BLaER1 treated with 17β-estradiol and CSF1 and Interleukin-3, amounts not matched to agents 10 nM and 100 nM (cell line): ENCODE data around the gene RYR1.

Experiments
- H3K27ac ChIP-seq, 11 experiments: shearing (Covaris generic); formaldehyde crosslinking; 2 replicates each; pipeline ENCODE4 v1.8.1; 2022
- H3K27me3 ChIP-seq, 11 experiments: shearing (Covaris generic); formaldehyde crosslinking; 2 replicates each; pipeline ENCODE4 v1.8.1; 2022
- H3K36me3 ChIP-seq, 11 experiments: shearing (Covaris generic); formaldehyde crosslinking; 2 replicates each; pipeline ENCODE4 v1.8.1; 2022
- H3K4me1 ChIP-seq, 10 experiments: shearing (Covaris generic); formaldehyde crosslinking; 2 replicates each; pipeline ENCODE4 v1.8.1; 2022
- H3K4me2 ChIP-seq, 11 experiments: shearing (Covaris generic); formaldehyde crosslinking; 2 replicates each; pipeline ENCODE4 v1.8.1; 2022
- H3K4me3 ChIP-seq, 10 experiments: shearing (Covaris generic); formaldehyde crosslinking; 2 replicates each; pipeline ENCODE4 v1.8.1; 2022
- H3K9ac ChIP-seq, 11 experiments: shearing (Covaris generic); formaldehyde crosslinking; 2 replicates each; pipeline ENCODE4 v1.8.1; 2022
- H3K9me3 ChIP-seq, 11 experiments: shearing (Covaris generic); formaldehyde crosslinking; replicated peaks in 1 of 11; 2 replicates each; pipeline ENCODE4 v1.8.1; 2022
- H4K20me1 ChIP-seq, 11 experiments: shearing (Covaris generic); formaldehyde crosslinking; 2 replicates each; pipeline ENCODE4 v1.8.1; 2022
- Cebpa-rat ChIP-seq, 11 experiments: shearing (Covaris generic); IDR thresholded peaks; 2 replicates each; pipeline ENCODE4 v1.8.1; 2022

The RYR1 gene

DNA sequence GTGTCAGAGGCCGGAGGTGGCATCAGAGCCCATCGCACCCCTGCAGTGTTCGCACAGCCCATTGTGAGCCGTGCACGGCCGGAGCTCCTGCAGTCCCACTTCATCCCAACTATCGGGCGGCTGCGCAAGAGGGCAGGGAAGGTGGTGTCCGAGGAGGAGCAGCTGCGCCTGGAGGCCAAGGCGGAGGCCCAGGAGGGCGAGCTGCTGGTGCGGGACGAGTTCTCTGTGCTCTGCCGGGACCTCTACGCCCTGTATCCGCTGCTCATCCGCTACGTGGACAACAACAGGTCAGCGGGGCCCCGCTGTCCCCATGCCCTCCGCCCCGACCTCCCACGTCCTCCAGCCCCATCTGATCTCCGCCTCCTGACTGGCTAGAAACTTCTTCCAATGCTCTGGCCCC is 85.7 kb downstream of the RYR1 start:
- no peak for TF ChIP-seq Cebpa-rat (IDR thresholded peaks at IDR 0.05)
- no peak overlapping the region for H3K9ac ChIP-seq
- H3K27ac ChIP-seq = no peak overlapping the region
- H3K4me3 ChIP-seq = no peak overlapping the region
- no peaks in the 10 kb centered on the region; a peak in 1 of 22 replicates for H4K20me1 ChIP-seq
- no peaks in the 10 kb centered on the region for H3K27me3 ChIP-seq
- no peaks in the 10 kb centered on the region for H3K9me3 ChIP-seq
- no peaks in the 10 kb centered on the region for H3K36me3 ChIP-seq
- H3K4me2 ChIP-seq = no peak overlapping the region
- peaks cover 0 to 6% (median 0%) of the 10 kb centered on the region in 10 experiments; a peak in 2 of 20 replicates for H3K4me1 ChIP-seq

DNA sequence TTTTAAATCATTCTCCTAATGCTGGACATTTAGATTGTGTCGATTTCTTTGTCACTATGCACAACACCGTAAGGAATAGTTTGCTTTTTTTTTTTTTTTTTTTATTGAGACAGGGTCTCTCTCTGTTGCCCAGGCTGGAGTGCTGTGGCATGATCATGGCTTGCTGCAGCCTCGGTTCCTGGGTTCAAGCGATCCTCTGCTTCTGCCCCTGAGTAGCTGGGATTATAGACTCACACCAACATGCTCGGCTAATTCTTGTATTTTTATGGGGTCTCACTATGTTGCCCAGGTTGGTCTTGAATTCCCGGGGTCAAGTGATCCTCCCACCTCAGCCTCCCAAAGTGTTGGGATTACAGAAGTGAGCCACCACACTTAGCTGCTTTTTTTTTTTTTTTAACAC is 86.5 kb downstream of the RYR1 start:
- H3K9me3 ChIP-seq = no peaks in the 10 kb centered on the region
- TF ChIP-seq Cebpa-rat (IDR thresholded peaks at IDR 0.05) = no peak
- H3K4me2 ChIP-seq = no peak overlapping the region
- no peaks in the 10 kb centered on the region; a peak in 1 of 22 replicates for H4K20me1 ChIP-seq
- no peaks in the 10 kb centered on the region for H3K36me3 ChIP-seq
- H3K27me3 ChIP-seq = no peaks in the 10 kb centered on the region
- H3K4me3 ChIP-seq = no peak overlapping the region
- H3K4me1 ChIP-seq = peaks cover 0 to 6% (median 0%) of the 10 kb centered on the region in 10 experiments; a peak in 2 of 20 replicates
- no peak overlapping the region for H3K27ac ChIP-seq
- H3K9ac ChIP-seq = no peak overlapping the region

DNA sequence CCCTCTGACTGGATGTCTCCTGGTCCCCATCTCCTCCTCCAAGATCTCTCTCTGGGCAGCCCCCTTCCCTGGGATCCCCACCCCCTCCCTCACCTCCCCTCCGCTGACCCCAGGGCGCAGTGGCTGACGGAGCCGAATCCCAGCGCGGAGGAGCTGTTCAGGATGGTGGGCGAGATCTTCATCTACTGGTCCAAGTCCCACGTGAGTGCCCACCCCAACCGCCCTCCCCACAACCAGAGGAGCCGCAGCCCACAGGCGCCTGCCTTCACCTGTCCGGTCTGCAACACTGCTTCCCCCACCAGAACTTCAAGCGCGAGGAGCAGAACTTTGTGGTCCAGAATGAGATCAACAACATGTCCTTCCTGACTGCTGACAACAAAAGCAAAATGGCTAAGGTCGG is 89.4 kb downstream of the RYR1 start:
- Histone ChIP-seq H3K4me1 (peaks cover 0 to 8% (median 0%) of the 10 kb centered on the region in 10 experiments; a peak in 3 of 20 replicates), H4K20me1 (no peaks in the 10 kb centered on the region; a peak in 1 of 22 replicates), H3K36me3 (no peaks in the 10 kb centered on the region), H3K4me3 (no peak overlapping the region), H3K27ac (no peak overlapping the region), H3K9me3 (no peaks in the 10 kb centered on the region), H3K4me2 (no peak overlapping the region), H3K27me3 (no peaks in the 10 kb centered on the region), H3K9ac (no peak overlapping the region)
- TF ChIP-seq Cebpa-rat (IDR thresholded peaks at IDR 0.05) = no peak

DNA sequence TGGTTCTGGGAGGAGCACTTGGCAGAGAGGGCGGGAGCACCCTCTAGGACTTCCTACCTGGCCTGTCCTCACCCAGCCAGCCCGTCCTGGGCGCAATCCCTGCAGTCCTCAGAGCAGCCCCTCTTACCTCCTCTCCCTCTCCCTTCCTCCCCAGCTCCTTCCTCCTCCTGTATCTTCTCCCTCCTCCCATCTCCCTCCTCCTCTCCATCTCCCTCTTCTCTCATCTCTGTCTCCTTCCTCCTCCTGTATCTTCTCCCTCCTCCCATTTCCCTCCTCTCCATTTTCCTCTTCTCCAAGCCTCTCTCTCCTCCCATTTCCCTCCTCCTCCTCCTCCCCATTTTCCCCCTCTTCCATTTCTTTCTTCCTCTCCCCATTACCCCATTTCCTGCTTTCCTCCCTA is 89.8 kb downstream of the RYR1 start:
- no peaks in the 10 kb centered on the region for H3K36me3 ChIP-seq

DNA sequence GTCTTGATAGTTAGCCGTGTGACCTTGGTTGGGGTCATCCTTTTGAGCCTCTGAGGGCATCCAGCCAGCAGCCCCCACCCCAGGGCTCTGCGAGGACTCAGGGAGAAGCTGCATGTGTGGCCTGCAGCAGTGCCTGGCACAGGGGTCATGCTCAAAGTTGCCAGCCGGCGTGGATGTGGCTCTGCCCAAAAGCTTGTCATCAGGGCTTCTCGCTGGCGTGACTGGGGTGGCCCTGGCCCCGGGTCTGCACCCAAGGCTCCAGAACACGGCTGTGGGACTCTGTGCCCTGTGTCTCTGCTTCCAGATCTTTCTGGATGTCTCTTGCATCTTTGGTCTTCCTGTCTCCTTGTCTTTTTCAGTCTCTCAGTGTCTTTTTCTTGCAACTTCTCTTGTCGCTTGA is 90.9 kb downstream of the RYR1 start:
- Histone ChIP-seq H3K9me3 (no peaks in the 10 kb centered on the region), H4K20me1 (no peaks in the 10 kb centered on the region; a peak in 1 of 22 replicates), H3K9ac (no peak overlapping the region), H3K4me2 (no peak overlapping the region), H3K27me3 (no peaks in the 10 kb centered on the region), H3K4me1 (peaks cover 0 to 8% (median 0%) of the 10 kb centered on the region in 10 experiments; a peak in 3 of 20 replicates), H3K27ac (no peak overlapping the region), H3K36me3 (no peaks in the 10 kb centered on the region), H3K4me3 (no peak overlapping the region)
- no peak for TF ChIP-seq Cebpa-rat (IDR thresholded peaks at IDR 0.05)

More for the DNA sequence above, 89.8 kb downstream of the RYR1 start:
- Histone ChIP-seq H3K4me1 (peaks cover 0 to 8% (median 0%) of the 10 kb centered on the region in 10 experiments; a peak in 3 of 20 replicates), H3K9ac (no peak overlapping the region), H3K4me3 (no peak overlapping the region), H3K27ac (no peak overlapping the region), H3K4me2 (no peak overlapping the region), H3K27me3 (no peaks in the 10 kb centered on the region), H3K9me3 (no peaks in the 10 kb centered on the region), H4K20me1 (no peaks in the 10 kb centered on the region; a peak in 1 of 22 replicates)
- no peak for TF ChIP-seq Cebpa-rat (IDR thresholded peaks at IDR 0.05)

DNA sequence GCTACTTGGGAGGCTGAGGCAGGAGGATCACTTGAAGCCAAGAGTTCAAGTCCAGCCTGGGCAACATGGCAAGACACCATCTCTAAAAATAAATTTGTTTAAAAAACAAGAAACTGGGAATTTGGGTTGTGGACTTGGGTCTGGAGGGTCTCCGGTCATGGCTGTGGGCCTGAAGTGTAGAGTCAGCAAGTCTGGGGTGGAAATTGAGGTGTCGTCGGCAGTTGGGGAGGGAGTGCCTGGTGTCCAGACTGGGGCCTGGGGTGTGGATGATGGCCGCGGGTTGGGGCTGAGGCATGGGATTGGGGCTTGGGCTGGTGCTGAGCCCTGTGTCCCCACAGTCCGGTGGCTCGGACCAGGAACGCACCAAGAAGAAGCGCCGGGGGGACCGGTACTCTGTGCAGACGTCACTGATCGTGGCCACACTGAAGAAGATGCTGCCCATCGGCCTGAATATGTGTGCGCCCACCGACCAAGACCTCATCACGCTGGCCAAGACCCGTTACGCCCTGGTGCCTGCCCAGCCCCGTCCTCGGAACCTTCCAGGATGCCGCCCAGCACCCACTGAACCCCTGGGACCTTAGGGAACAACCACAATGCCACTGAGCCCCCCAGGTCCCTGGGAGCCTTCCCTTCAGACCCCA is 91.6 kb downstream of the RYR1 start:
- TF ChIP-seq Cebpa-rat (IDR thresholded peaks at IDR 0.05) = no peak
- H3K36me3 ChIP-seq = no peaks in the 10 kb centered on the region
- peak overlapping the region in 3 of 11 experiments; percentile 3 to 20 (median 12); a peak in 2 of 22 replicates for H3K4me2 ChIP-seq
- H3K9me3 ChIP-seq = no peaks in the 10 kb centered on the region
- H3K27me3 ChIP-seq = no peaks in the 10 kb centered on the region
- H3K27ac ChIP-seq = no peak overlapping the region
- no peak overlapping the region for H3K9ac ChIP-seq
- H4K20me1 ChIP-seq = no peaks in the 10 kb centered on the region; a peak in 1 of 22 replicates
- H3K4me1 ChIP-seq = peaks cover 0 to 8% (median 0%) of the 10 kb centered on the region in 10 experiments; a peak in 3 of 20 replicates
- H3K4me3 ChIP-seq = no peak overlapping the region

DNA sequence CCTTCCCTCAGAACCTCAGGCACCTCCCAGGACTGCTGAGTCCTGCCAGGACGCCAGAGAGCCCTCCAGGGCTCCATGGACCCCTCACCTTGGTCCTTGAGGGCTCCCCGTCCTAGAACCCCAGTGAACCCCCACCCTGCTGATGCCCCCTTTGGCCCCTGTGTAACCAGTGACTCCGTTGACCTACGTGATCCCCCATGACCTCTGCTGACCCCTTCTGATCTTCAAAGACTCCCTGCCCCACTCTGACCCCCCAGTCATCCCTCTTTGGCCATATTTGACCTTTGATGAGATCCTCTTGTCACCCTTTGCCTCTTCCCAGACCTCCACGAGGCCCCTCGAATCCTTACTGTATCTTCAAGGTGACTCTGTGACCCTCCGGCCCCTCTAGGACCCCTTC is 92.9 kb downstream of the RYR1 start:
- H3K4me2 ChIP-seq = no peak overlapping the region
- H3K9ac ChIP-seq = no peak overlapping the region
- no peaks in the 10 kb centered on the region for H3K9me3 ChIP-seq
- peaks cover 0 to 8% (median 0%) of the 10 kb centered on the region in 10 experiments; a peak in 3 of 20 replicates for H3K4me1 ChIP-seq
- H3K27me3 ChIP-seq = no peaks in the 10 kb centered on the region
- no peak overlapping the region for H3K4me3 ChIP-seq
- H4K20me1 ChIP-seq = no peaks in the 10 kb centered on the region; a peak in 1 of 22 replicates
- H3K27ac ChIP-seq = no peak overlapping the region
- TF ChIP-seq Cebpa-rat (IDR thresholded peaks at IDR 0.05) = no peak
- H3K36me3 ChIP-seq = no peaks in the 10 kb centered on the region

DNA sequence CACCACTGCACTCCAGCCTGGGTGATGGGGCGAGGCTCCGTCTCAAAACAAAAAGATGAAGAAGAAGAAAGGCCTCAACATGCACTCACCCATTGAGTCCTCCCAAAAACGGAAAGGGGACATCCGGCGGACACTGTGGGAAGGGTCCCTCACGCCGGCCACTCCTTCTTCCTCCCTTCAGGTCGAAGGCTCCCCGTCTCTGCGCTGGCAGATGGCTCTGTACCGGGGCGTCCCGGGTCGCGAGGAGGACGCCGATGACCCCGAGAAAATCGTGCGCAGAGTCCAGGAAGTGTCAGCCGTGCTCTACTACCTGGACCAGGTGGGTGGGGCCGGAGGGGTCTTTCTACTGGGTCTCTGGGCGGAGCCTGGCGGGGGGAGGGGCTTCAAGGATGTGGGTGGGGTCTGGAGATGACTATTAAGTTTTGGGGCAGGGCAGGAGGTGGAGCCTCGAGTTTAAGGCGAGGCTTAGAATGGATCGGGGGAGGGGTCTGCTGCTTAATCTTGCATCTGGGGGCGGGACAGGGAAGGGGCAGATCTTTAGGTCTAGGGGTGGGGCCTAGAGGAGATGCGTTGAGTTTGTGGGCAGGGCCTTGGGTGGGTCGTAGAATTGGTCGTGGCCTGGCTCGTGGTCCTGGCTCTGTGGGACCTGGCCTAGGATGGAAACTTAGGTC is 94.1 kb downstream of the RYR1 start:
- H3K9me3 ChIP-seq = no peaks in the 10 kb centered on the region
- no peak overlapping the region for H3K9ac ChIP-seq
- H3K36me3 ChIP-seq = no peaks in the 10 kb centered on the region
- no peak for TF ChIP-seq Cebpa-rat (IDR thresholded peaks at IDR 0.05)
- H3K4me3 ChIP-seq = no peak overlapping the region
- no peaks in the 10 kb centered on the region; a peak in 1 of 22 replicates for H4K20me1 ChIP-seq
- no peak overlapping the region for H3K27ac ChIP-seq
- H3K4me2 ChIP-seq = no peak overlapping the region
- H3K4me1 ChIP-seq = peaks cover 0 to 8% (median 0%) of the 10 kb centered on the region in 10 experiments; a peak in 3 of 20 replicates
- H3K27me3 ChIP-seq = no peaks in the 10 kb centered on the region

DNA sequence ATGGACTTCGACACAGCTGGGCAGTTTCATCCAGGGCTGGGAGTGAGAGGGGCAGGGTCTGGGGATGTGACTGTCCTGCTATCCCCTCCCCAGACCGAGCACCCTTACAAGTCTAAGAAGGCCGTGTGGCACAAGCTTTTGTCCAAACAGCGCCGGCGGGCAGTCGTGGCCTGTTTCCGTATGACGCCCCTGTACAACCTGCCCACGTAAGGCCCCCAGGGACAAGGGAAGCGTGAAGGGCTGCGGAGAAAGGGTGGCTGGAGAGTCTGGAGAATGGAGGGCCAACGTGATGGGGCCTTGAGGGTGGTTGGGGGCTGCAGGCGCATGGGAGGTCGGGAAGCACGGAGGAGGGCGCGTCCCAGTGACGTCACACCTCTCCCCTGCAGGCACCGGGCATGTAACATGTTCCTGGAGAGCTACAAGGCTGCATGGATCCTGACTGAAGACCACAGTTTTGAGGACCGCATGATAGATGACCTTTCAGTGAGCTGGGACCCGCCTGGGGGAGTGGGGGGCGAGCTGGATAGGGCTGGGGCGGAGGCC is 94.8 kb downstream of the RYR1 start:
- no peaks in the 10 kb centered on the region for H3K9me3 ChIP-seq
- peaks cover 0 to 8% (median 0%) of the 10 kb centered on the region in 10 experiments; a peak in 3 of 20 replicates for H3K4me1 ChIP-seq
- H3K27ac ChIP-seq = no peak overlapping the region
- no peaks in the 10 kb centered on the region for H4K20me1 ChIP-seq
- no peaks in the 10 kb centered on the region for H3K36me3 ChIP-seq
- no peak overlapping the region for H3K9ac ChIP-seq
- H3K27me3 ChIP-seq = no peaks in the 10 kb centered on the region
- H3K4me2 ChIP-seq = no peak overlapping the region
- no peak for TF ChIP-seq Cebpa-rat (IDR thresholded peaks at IDR 0.05)
- no peak overlapping the region for H3K4me3 ChIP-seq
